Measurements from ENCODE around the gene PLA2G6. TPM values are rescaled to one million over a fixed set of nuclear protein-coding genes. Genes with fewer than 3 reads are reported as not detected.
"Not testable (repeated sequence)": the region's sequence is repeated elsewhere in the genome, so short reads cannot be mapped to it uniquely, and the experiment has no call there.

The PLA2G6 gene
- total RNA-seq, 1 experiment from 2014 or later: 29.9 TPM

DNA sequence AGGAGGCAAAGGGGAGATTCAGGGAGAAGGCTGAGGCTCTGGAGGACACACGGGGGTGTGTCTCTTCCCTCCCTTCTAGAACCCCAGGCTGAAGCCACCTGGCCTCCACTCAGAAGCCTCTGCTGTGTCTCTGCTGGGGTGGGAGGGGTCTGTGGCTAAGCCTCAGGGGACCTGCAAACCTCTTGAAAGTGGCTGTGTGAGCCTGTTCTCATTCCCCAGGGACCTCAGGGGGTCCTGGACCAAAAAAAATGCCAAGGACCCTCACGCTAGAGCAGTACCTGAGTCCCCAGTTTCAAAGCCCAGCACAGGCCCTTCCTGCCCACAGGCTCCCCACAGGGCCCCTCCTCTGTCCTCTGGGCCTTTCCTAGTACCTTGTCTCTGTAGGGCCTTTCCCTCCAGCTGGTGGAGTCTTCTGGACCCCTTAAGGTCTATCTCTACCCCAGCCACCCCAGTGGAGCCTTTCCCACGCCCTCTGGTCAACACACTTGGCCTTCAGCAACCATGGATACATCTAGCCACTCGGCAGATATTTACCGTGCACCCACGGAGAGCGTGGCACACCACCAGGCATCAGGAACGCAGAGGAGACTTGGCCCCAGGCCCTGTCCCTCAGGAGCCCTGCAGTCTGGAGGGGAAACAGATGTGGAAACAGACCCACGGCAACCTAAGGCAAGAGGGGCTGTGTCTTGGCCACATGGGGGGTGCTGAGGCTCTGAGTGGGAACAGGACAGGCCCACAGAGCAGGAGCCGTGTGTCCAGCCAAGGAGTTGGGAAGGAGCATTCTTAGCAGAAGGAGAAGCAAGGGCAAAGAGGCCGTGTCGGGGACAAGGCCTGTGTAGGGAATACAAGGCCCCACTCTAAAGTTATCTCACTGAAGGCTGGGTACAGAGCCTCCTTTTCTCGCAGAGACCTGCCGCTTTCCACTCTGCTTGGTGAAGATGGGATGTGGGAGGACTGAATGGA lies 18.5 kb downstream of the PLA2G6 start (continued):
- TF ChIP-seq ATF2 (CRISPR knock-in tag; IDR thresholded peaks at IDR 0.05; ENCODE audit: borderline replicate concordance, low read depth) (no peak), TEAD1 (CRISPR knock-in tag; IDR thresholded peaks at IDR 0.05) (no peak), ATF1 (CRISPR knock-in tag; IDR thresholded peaks at IDR 0.05) (no peak), ZNF121 (CRISPR knock-in tag; IDR thresholded peaks at IDR 0.05) (no peak)

DNA sequence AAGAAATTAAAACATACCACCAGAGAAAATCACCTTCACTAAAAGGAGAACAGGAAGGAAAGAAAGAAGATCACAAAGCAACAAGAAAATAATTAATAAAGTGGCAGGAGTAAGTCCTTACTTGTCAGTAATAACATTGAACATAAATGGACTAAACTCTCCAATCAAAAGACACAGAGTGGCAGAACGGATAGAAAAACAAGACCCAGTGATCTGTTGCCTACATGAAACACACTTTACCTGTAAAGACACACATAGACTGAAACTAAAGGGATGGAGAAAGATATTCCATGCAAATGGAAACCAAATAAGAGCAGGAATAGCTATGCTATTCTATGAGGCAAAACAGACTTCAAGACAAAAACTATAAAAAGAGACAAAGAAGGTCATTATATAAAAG lies 25.9 kb downstream of the PLA2G6 start:
- no peak for TF ChIP-seq SOX15 (CRISPR knock-in tag; IDR thresholded peaks at IDR 0.05)
- H3K27me3 Mint-ChIP-seq (ENCODE audit: low read depth): no peaks in the 10 kb centered on the region
- H3K9me3 Mint-ChIP-seq: no peaks in the 10 kb centered on the region
- no peak for DNase-seq (ENCODE audit: low spot score)
- no peak overlapping the region for H3K27ac Mint-ChIP-seq
- no peaks in the 10 kb centered on the region for H3K36me3 Mint-ChIP-seq
- H3K4me1 Mint-ChIP-seq: peaks cover 9% of the 10 kb centered on the region; the same call in 1 of the 2 replicates
- no peak overlapping the region for H3K4me3 Mint-ChIP-seq
- CTCF ChIA-PET: no interaction called here
- no peak for ATAC-seq
- POLR2A ChIA-PET: no interaction called here

- H3K4me1 Mint-ChIP-seq; H3K4me3 Mint-ChIP-seq; DNase-seq (ENCODE audit: low spot score); H3K9me3 Mint-ChIP-seq; H3K27me3 Mint-ChIP-seq (ENCODE audit: low read depth); POLR2A ChIA-PET; H3K27ac Mint-ChIP-seq; ATAC-seq; H3K36me3 Mint-ChIP-seq: not testable (repeated sequence)
- CTCF ChIA-PET: interaction anchor here (0.8 to 1.8 kb wide), 2 partner anchors 57 to 102 kb away, joined by 4 to 9 read pairs; no protein-coding TSS in a partner anchor
Observed at GRCh38 chr22:38154563-38154915, 27.1 kb downstream of the PLA2G6 start.

DNA sequence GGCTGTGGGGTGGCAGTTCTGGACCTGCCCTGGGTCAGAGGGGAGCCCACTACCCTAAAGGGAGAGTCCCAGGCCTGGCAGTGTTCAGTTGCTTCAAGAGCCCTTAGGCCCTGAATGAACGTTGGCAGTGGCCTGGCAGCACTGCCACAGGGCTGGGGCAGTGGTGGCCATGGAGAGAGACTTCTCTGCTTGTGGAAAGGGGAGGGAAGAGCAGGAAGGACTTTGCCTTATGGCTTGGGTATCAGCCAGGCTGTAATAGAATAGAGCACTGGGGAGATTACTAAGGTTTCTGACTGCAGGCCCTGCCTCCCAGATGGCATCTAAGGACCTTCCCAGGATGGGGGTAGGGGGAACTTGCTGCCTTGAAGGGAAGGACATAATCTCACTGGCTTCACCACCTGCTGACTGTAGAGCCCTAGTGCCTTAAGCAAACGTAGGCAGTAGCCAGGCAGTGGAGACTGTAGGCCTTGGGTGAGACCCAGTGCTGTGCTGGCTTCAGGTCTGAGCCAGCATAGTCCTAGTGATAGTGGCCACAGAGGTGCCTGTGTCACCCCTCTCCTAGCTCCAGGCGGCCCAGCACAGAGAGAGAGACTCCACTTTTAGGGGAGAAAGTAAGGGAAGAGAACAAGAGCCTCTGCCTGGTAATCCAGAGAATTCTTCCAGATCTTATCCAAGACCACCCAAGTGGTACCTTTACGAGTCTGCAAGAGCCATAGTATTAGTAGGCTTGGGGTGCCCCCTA lies 27.6 kb downstream of the PLA2G6 start:
- peak; percentile 71 for ATAC-seq
- H3K4me3 Mint-ChIP-seq: no peak overlapping the region
- H3K27me3 Mint-ChIP-seq (ENCODE audit: low read depth): no peaks in the 10 kb centered on the region
- H3K27ac Mint-ChIP-seq: no peak overlapping the region
- no peak for TF ChIP-seq PRRX2 (CRISPR knock-in tag; IDR thresholded peaks at IDR 0.05)
- no peak for TF ChIP-seq FOXJ3 (CRISPR knock-in tag; IDR thresholded peaks at IDR 0.05; ENCODE audit: borderline replicate concordance)
- TF ChIP-seq TEAD4 (CRISPR knock-in tag; IDR thresholded peaks at IDR 0.05): no peak
- TF ChIP-seq, protein P1, sequence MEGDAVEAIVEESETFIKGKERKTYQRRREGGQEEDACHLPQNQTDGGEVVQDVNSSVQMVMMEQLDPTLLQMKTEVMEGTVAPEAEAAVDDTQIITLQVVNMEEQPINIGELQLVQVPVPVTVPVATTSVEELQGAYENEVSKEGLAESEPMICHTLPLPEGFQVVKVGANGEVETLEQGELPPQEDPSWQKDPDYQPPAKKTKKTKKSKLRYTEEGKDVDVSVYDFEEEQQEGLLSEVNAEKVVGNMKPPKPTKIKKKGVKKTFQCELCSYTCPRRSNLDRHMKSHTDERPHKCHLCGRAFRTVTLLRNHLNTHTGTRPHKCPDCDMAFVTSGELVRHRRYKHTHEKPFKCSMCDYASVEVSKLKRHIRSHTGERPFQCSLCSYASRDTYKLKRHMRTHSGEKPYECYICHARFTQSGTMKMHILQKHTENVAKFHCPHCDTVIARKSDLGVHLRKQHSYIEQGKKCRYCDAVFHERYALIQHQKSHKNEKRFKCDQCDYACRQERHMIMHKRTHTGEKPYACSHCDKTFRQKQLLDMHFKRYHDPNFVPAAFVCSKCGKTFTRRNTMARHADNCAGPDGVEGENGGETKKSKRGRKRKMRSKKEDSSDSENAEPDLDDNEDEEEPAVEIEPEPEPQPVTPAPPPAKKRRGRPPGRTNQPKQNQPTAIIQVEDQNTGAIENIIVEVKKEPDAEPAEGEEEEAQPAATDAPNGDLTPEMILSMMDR (IDR thresholded peaks at IDR 0.05): no peak
- TF ChIP-seq, protein P2, sequence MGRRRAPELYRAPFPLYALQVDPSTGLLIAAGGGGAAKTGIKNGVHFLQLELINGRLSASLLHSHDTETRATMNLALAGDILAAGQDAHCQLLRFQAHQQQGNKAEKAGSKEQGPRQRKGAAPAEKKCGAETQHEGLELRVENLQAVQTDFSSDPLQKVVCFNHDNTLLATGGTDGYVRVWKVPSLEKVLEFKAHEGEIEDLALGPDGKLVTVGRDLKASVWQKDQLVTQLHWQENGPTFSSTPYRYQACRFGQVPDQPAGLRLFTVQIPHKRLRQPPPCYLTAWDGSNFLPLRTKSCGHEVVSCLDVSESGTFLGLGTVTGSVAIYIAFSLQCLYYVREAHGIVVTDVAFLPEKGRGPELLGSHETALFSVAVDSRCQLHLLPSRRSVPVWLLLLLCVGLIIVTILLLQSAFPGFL (CRISPR knock-in tag; IDR thresholded peaks at IDR 0.05; ENCODE audit: borderline replicate concordance): no peak
- TF ChIP-seq TEAD1 (CRISPR knock-in tag; IDR thresholded peaks at IDR 0.05): no peak
- TF ChIP-seq MYBL2 (CRISPR knock-in tag; IDR thresholded peaks at IDR 0.05): no peak
- no peak for TF ChIP-seq HMGA2 (CRISPR knock-in tag; IDR thresholded peaks at IDR 0.05)
- no peak for TF ChIP-seq ATF1 (CRISPR knock-in tag; IDR thresholded peaks at IDR 0.05)
- TF ChIP-seq ZNF532 (CRISPR knock-in tag; IDR thresholded peaks at IDR 0.05; ENCODE audit: borderline replicate concordance): no peak
- no peak for TF ChIP-seq AR (CRISPR knock-in tag; IDR thresholded peaks at IDR 0.05)
- DNase-seq (ENCODE audit: low spot score): no peak
- no peaks in the 10 kb centered on the region for H3K9me3 Mint-ChIP-seq
- ChIA-PET POLR2A (no interaction called here), CTCF (interaction anchor here (1.8 kb wide), 1 partner anchor 102 kb away, joined by 9 read pairs; no protein-coding TSS in a partner anchor)
- H3K4me1 Mint-ChIP-seq: peaks cover 9% of the 10 kb centered on the region; the same call in 1 of the 2 replicates
- H3K36me3 Mint-ChIP-seq: no peaks in the 10 kb centered on the region
